ENCODE data around the gene DNAH6.

DNA sequence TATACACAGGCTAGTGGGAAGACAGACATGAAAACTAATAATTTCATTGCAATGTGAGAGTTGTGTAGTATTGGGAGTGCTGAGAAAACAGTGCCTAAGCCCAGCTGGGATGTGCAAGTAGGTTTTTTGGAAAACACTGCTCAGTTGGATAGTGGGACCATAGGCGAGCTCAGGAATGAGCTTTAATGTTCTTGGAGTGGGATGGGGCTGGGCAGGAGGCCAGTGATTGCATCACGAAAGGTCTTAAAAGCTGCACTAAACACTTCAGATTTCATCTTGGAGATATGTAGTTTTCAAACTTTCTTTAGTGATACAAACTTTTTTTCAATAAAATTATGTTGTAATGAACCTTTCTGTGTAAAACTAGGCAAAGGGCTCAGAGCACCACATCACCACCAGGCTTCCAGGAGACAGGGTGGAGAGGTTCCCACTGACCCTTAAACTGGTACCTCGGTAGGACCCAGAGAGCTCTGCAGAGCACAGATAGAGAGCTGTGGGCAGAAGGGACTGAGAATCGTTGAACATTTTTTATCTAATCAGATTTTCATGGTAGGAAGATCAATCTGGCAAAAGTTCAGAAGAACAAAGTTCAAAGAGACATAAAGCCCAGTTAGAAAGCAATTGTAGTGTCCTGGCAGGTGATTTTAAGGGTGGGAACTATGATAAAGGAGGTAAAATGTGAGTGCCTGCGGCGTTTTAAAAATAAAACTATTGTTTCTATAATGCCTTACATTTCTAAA is 188.4 kb downstream of the DNAH6 start:
- TF ChIP-seq, protein P1, sequence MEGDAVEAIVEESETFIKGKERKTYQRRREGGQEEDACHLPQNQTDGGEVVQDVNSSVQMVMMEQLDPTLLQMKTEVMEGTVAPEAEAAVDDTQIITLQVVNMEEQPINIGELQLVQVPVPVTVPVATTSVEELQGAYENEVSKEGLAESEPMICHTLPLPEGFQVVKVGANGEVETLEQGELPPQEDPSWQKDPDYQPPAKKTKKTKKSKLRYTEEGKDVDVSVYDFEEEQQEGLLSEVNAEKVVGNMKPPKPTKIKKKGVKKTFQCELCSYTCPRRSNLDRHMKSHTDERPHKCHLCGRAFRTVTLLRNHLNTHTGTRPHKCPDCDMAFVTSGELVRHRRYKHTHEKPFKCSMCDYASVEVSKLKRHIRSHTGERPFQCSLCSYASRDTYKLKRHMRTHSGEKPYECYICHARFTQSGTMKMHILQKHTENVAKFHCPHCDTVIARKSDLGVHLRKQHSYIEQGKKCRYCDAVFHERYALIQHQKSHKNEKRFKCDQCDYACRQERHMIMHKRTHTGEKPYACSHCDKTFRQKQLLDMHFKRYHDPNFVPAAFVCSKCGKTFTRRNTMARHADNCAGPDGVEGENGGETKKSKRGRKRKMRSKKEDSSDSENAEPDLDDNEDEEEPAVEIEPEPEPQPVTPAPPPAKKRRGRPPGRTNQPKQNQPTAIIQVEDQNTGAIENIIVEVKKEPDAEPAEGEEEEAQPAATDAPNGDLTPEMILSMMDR (IDR thresholded peaks at IDR 0.05; ENCODE audit: borderline replicate concordance, extremely low read depth, low read length, poor library complexity, severe bottlenecking) = no peak
- no peak for TF ChIP-seq EZH2 (IDR thresholded peaks at IDR 0.05; ENCODE audit: borderline replicate concordance, low read depth, low read length, severe bottlenecking)

Measured in DND-41 (cell line).